PFSK-1 (cell line): ENCODE measurements around the gene TAF1C.

Experiments used
- FOXP2 ChIP-seq: optimal IDR thresholded peaks from 2 replicates; pipeline ENCODE3; 2011; ENCODE audit warnings: borderline replicate concordance, control low read depth, inconsistent platforms; ENCODE audit not compliant: insufficient read depth; ENCODE audit errors: extremely low read length, extremely low read depth
- POLR2AphosphoS5 ChIP-seq: IDR thresholded peaks from 2 replicates; pipeline ENCODE4 v1.6.1; 2012; ENCODE audit warnings: low read depth, mild to moderate bottlenecking, control low read depth, low read length, moderate library complexity
- REST ChIP-seq, 2 experiments: IDR thresholded peaks; 2 replicates each; pipeline versions ENCODE4 v1.6.1 to v1.8.0; 2011 to 2012; ENCODE audit warnings: low read depth in 2 of 2, low read length in 2 of 2, control low read depth in 1 of 2, inconsistent platforms in 1 of 2, mild to moderate bottlenecking in 1 of 2, moderate library complexity in 1 of 2; ENCODE audit not compliant: insufficient read depth in 1 of 2
- SIN3A ChIP-seq: IDR thresholded peaks from 2 replicates; pipeline ENCODE4 v1.6.1; 2012; ENCODE audit warnings: mild to moderate bottlenecking, low read length, moderate library complexity, borderline replicate concordance; ENCODE audit not compliant: insufficient read depth
- TAF1 ChIP-seq: IDR thresholded peaks from 2 replicates; pipeline ENCODE4 v1.6.1; 2012; ENCODE audit warnings: low read length, control low read depth, borderline replicate concordance; ENCODE audit not compliant: insufficient read depth

TAF1C gene

GRCh38 chr16:84178892-84179611 is 7.8 kb downstream of the TAF1C start:
- TF ChIP-seq FOXP2 (no peak), SIN3A (no peak), TAF1 (no peak), POLR2AphosphoS5 (no peak), REST (IDR thresholded peaks at IDR 0.05; ENCODE audit: insufficient read depth in 1 of 2, low read depth in 2 of 2, low read length in 2 of 2) (no peak)

GRCh38 chr16:84178146-84178765 is 8.6 kb downstream of the TAF1C start:
- TF ChIP-seq REST (IDR thresholded peaks at IDR 0.05; ENCODE audit: insufficient read depth in 1 of 2, low read depth in 2 of 2, low read length in 2 of 2) (0 out of 4 replicates have a peak, but pooled peaks of 1 of the 2 experiments have one; percentile 36), POLR2AphosphoS5 (no peak), FOXP2 (no peak), TAF1 (no peak), SIN3A (no peak)

- no peak for TF ChIP-seq SIN3A
- TF ChIP-seq REST (IDR thresholded peaks at IDR 0.05; ENCODE audit: insufficient read depth in 1 of 2, low read depth in 2 of 2, low read length in 2 of 2) = no peak
- no peak for TF ChIP-seq POLR2AphosphoS5
- no peak for TF ChIP-seq FOXP2
- TF ChIP-seq TAF1 = no peak
Measured at GRCh38 chr16:84177741-84178073, 9.2 kb downstream of the TAF1C start.

- no peak for TF ChIP-seq TAF1
- TF ChIP-seq POLR2AphosphoS5 = no peak
- no peak for TF ChIP-seq REST (IDR thresholded peaks at IDR 0.05; ENCODE audit: insufficient read depth in 1 of 2, low read depth in 2 of 2, low read length in 2 of 2)
- TF ChIP-seq SIN3A = no peak
Measured at GRCh38 chr16:84176192-84177053, 10.4 kb downstream of the TAF1C start.
